Activated CD4-positive, alpha-beta memory T cell treated with anti-CD3 and anti-CD28 coated beads, Interleukin-2, amount 10 ng/mL, durations not matched to agents 7 days and 5 days (primary cell): ENCODE results near the gene BABAM2. TPM values are rescaled to one million over a fixed set of nuclear protein-coding genes. Genes with fewer than 3 reads are reported as not detected.
A peak's percentile ranks its signal among the peaks of the same experiment; 100 is the strongest.
"Not testable (repeated sequence)": the region's sequence is repeated elsewhere in the genome, so short reads cannot be mapped to it uniquely, and the experiment has no call there.

ENCODE experiments used
- CTCF ChIA-PET: fragments of 350-600 bp; sonication (Branson Sonifier 250); formaldehyde crosslinking; loops from one replicate; lab custom pipeline; 2021; ENCODE audit warnings: antibody characterized with exemption, inconsistent platforms; lab: Charles Lee
- POLR2A ChIA-PET: fragments of 350-600 bp; sonication (Branson Sonifier 250); formaldehyde crosslinking; loops from one replicate; lab custom pipeline; 2021; ENCODE audit warnings: antibody characterized with exemption; lab: Charles Lee
- DNase-seq: peaks from one replicate; pipeline ENCODE4 v3.0.0-alpha.2; 2020
- H3K27ac Mint-ChIP-seq: one replicate; pipeline ENCODE4 v1.8.0; 2021; ENCODE audit warnings: mild to moderate bottlenecking, mixed read lengths
- H3K27me3 Mint-ChIP-seq: one replicate; pipeline ENCODE4 v1.8.0; 2021; ENCODE audit warnings: mixed read lengths
- H3K36me3 Mint-ChIP-seq: one replicate; pipeline ENCODE4 v1.8.0; 2021; ENCODE audit warnings: low read depth, mixed read lengths
- H3K4me1 Mint-ChIP-seq: one replicate; pipeline ENCODE4 v1.8.0; 2021; ENCODE audit warnings: mixed read lengths
- H3K4me3 Mint-ChIP-seq: one replicate; pipeline ENCODE4 v1.8.0; 2021; ENCODE audit warnings: mild to moderate bottlenecking, mixed read lengths
- H3K9me3 Mint-ChIP-seq: one replicate; pipeline ENCODE4 v1.8.0; 2021; ENCODE audit warnings: mixed read lengths
- total RNA-seq, 2 experiments: library from RNA; stranded (reverse); gene quantifications; one replicate each; pipeline ENCODE4 v1.2.3, GENCODE V29; 2021

The BABAM2 gene
- total RNA-seq, 2 experiments from 2014 or later, result 51.4 to 56.6 TPM

- Mint-ChIP-seq H3K27ac (no peak overlapping the region), H3K27me3 (no peaks in the 10 kb centered on the region), H3K9me3 (peaks cover 6% of the 10 kb centered on the region), H3K4me3 (no peak overlapping the region), H3K36me3 (peaks cover 41% of the 10 kb centered on the region), H3K4me1 (peaks cover 7% of the 10 kb centered on the region)
- DNase-seq, result no peak
- ChIA-PET CTCF (interaction anchor here (1.3 kb wide), 1 partner anchor 8 kb away, joined by 4 read pairs; no protein-coding TSS in a partner anchor), POLR2A (interaction anchor here (0.8 kb wide), 1 partner anchor 11 kb away, joined by 3 read pairs; no protein-coding TSS in a partner anchor)
These were observed 105.8 kb downstream of the BABAM2 start for GRCh38 chr2:27996156-27996922.

DNA sequence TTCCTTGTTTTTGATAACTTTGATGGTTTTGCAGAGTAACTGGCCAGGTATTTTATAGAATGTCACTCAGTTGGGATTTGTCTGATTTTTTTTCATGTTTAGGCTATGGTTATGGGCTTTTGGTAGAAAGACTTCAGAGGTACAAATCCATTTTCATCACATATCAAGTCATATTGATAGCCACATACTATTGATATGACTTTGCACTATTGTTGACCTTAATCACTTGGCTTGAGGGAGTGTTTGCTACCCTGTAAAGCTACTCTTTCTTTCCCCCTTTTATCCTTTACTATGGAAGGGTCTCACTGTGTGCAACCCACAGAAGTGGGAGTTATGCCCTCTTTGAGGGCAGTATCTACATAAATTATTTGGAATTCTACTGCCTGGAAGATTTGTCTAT is 109.8 kb downstream of the BABAM2 start:
- ChIA-PET CTCF (no interaction called here), POLR2A (interaction anchor here (1.0 kb wide), 1 partner anchor 9 kb away, joined by 3 read pairs; no protein-coding TSS in a partner anchor)
- Mint-ChIP-seq H3K27ac (no peak overlapping the region), H3K4me1 (peaks cover 27% of the 10 kb centered on the region), H3K4me3 (no peak overlapping the region), H3K36me3 (peaks cover 38% of the 10 kb centered on the region), H3K9me3 (peaks cover 8% of the 10 kb centered on the region), H3K27me3 (no peaks in the 10 kb centered on the region)
- no peak for DNase-seq

DNA sequence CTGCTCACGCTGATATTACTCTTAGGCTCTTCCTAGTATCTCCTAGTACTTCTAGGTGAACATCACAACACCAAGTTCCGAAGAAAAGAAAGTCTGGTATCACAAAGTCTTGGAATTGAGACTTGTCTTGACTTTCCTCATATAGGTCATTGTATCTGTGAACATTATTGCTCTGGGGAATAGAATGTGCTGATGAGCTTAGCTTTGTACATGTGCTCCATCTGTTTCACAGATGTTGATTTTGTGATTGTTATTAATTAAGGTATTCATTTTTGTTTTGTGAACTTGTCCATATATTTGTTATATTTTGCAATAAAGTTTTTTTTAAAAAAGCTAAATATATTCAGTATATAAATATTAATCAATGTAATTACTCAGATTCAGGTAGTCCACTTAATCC is 111.7 kb downstream of the BABAM2 start:
- Mint-ChIP-seq H3K36me3 (peaks cover 27% of the 10 kb centered on the region), H3K27me3 (no peaks in the 10 kb centered on the region), H3K4me3 (no peak overlapping the region), H3K4me1 (peaks cover 31% of the 10 kb centered on the region), H3K9me3 (peaks cover 5% of the 10 kb centered on the region), H3K27ac (no peak overlapping the region)
- ChIA-PET POLR2A (interaction anchor here (0.8 to 1.2 kb wide), 2 partner anchors 7 to 99 kb away, joined by 3 to 4 read pairs; no protein-coding TSS in a partner anchor), CTCF (no interaction called here)
- DNase-seq, result no peak

DNA sequence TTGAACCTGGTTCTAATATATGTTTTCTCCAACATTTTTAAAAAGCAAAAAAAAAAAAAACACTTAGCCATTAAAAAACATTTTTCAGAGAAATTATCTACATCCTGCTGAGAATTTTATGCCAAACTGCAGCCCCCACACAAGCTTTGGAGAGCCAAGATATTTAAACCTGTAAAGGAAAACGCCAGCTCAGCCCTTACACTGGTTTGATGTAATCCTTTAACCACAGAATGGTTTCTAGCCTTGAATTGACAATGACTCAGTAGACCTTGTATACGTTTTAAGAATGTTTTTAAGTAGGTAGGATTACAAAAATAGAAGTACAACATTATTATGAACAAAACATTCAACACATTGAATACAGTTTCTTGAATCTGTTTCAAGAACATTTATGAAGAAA is 113.6 kb downstream of the BABAM2 start:
- peaks cover 31% of the 10 kb centered on the region for H3K4me1 Mint-ChIP-seq
- ChIA-PET POLR2A (interaction anchor here (0.6 to 1.3 kb wide), 2 partner anchors 15 to 495 kb away, joined by 3 read pairs; no protein-coding TSS in a partner anchor), CTCF (interaction anchor here (0.7 kb wide), 1 partner anchor 9 kb away, joined by 4 read pairs; no protein-coding TSS in a partner anchor)
- peak; percentile 20 for DNase-seq
- no peak overlapping the region for H3K4me3 Mint-ChIP-seq
- no peaks in the 10 kb centered on the region for H3K27me3 Mint-ChIP-seq
- H3K27ac Mint-ChIP-seq, result peak overlapping the region; percentile 69
- peaks cover 36% of the 10 kb centered on the region for H3K36me3 Mint-ChIP-seq
- peaks cover 5% of the 10 kb centered on the region for H3K9me3 Mint-ChIP-seq

DNA sequence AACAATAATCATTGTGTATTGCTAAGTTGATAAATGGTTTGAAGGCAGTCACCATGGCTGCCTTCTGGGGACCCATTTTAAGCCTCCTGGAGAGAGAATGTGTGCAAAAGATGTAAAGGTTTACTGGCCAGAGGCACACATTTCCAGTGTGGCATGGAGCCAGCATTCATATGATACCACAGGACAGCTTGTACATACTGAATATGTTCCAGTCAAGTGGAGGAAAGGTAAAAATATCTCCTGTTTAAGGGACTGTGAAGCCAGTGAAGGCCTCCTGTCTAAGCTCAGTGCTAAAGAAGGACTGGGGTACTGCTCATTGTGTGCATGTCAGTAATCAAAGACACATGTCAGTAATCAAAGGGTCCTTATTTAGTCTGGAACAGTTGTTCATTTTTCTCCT is 119.2 kb downstream of the BABAM2 start:
- Mint-ChIP-seq H3K4me1 (peaks cover 5% of the 10 kb centered on the region), H3K4me3 (no peak overlapping the region), H3K27me3 (no peaks in the 10 kb centered on the region), H3K9me3 (no peaks in the 10 kb centered on the region), H3K36me3 (peaks cover 14% of the 10 kb centered on the region), H3K27ac (no peak overlapping the region)
- ChIA-PET POLR2A (no interaction called here), CTCF (interaction anchor here (1.6 kb wide), 1 partner anchor 255 kb away, joined by 4 read pairs; no protein-coding TSS in a partner anchor)
- DNase-seq, result no peak

DNA sequence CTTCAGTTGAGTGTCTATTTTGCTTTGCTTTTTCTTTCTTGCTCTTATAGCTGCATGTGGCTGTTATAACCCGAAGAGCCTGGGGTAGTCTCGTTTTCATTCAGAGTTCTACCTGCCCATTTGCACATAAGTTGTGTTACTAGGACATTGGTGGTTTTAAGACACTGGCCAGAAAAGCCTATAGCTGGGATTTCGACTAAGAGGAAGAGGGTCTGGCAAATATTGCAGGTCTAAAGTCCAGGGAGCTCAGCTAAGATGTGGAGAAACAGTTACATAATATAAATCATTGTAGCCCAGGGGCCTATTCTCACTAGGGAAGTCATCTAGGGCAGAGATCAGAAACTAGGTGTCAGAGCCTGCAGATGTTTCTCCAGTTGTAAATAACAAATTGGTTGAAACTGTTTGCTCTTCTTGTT is 120.8 kb downstream of the BABAM2 start:
- DNase-seq, result no peak
- no peak overlapping the region for H3K4me3 Mint-ChIP-seq
- CTCF ChIA-PET, result no interaction called here
- H3K27me3 Mint-ChIP-seq, result no peaks in the 10 kb centered on the region
- H3K4me1 Mint-ChIP-seq, result no peaks in the 10 kb centered on the region
- H3K27ac Mint-ChIP-seq, result no peak overlapping the region
- H3K9me3 Mint-ChIP-seq, result no peaks in the 10 kb centered on the region
- POLR2A ChIA-PET, result no interaction called here
- H3K36me3 Mint-ChIP-seq, result peaks cover 22% of the 10 kb centered on the region

DNA sequence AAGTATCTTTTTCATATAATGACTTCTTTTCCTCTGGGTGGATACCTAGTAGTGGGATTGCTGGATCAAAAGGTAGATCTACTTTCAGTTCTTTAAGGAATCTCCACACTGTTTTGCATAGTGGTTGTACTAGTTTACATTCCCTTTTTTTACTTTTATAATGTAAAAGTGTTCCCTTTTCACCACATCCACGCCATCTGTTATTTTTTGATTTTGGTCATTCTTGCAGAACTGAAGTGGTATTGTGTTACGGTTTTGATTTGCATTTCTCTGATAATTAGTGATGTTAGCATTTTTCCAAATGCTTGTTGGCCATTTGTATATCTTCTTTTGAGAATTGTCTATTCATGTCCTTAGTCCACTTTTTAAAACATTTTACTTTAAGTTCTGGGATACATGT is 127.9 kb downstream of the BABAM2 start:
- H3K4me3 Mint-ChIP-seq, DNase-seq, H3K9me3 Mint-ChIP-seq, POLR2A ChIA-PET, H3K27me3 Mint-ChIP-seq, H3K4me1 Mint-ChIP-seq, CTCF ChIA-PET, H3K27ac Mint-ChIP-seq: not testable (repeated sequence)
- H3K36me3 Mint-ChIP-seq, result peaks cover 32% of the 10 kb centered on the region

GRCh38 chr2:28019521-28019920 is 129.0 kb downstream of the BABAM2 start:
- DNase-seq, H3K27ac Mint-ChIP-seq, H3K9me3 Mint-ChIP-seq, POLR2A ChIA-PET, H3K4me3 Mint-ChIP-seq, H3K4me1 Mint-ChIP-seq, H3K27me3 Mint-ChIP-seq, CTCF ChIA-PET: not testable (repeated sequence)
- peaks cover 35% of the 10 kb centered on the region for H3K36me3 Mint-ChIP-seq

DNA sequence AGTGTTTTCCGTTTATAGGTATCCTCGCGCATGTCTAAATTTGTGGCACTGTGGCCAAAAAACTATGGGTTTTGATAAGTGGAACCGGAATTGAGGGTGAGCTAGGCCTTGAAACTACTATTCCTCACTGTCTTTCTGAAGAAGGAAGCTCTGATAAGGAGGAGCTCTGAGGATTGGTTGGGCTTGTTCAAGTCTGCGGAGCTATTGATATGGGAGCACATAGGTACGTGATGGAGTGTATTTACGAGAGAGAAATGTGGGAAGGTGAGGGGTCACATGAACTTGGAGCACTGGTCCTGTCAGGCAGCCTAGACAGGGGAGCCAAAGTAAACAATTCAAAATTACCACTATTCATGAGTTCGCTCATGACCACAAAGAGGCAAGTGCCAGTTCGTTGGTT is 131.4 kb downstream of the BABAM2 start:
- no peak for DNase-seq
- peaks cover 4% of the 10 kb centered on the region for H3K9me3 Mint-ChIP-seq
- H3K27ac Mint-ChIP-seq, result no peak overlapping the region
- H3K27me3 Mint-ChIP-seq, result no peaks in the 10 kb centered on the region
- H3K4me3 Mint-ChIP-seq, result no peak overlapping the region
- CTCF ChIA-PET, result no interaction called here
- peaks cover 44% of the 10 kb centered on the region for H3K36me3 Mint-ChIP-seq
- H3K4me1 Mint-ChIP-seq, result peaks cover under 1% of the 10 kb centered on the region
- POLR2A ChIA-PET, result no interaction called here

DNA sequence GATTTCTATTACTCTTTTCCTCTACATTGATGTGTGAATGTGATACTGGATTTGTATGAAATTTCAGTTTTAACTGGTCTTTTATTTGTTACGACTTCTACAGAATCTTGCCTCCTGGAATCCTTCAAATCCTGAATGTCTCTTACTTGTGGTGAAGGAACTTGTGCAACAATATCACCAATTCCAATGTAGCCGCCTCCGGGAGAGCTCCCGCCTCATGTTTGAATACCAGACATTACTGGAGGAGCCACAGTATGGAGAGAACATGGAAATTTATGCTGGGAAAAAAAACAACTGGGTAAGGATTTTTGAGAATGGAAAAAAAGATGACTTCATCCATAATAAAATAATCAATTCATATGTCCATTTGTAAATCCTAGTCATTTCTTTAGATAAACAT is 134.6 kb downstream of the BABAM2 start:
- peaks cover 4% of the 10 kb centered on the region for H3K4me1 Mint-ChIP-seq

GRCh38 chr2:28026230-28026629 is 135.7 kb downstream of the BABAM2 start:
- H3K9me3 Mint-ChIP-seq, H3K27ac Mint-ChIP-seq, CTCF ChIA-PET, H3K27me3 Mint-ChIP-seq, POLR2A ChIA-PET, H3K4me1 Mint-ChIP-seq, DNase-seq, H3K4me3 Mint-ChIP-seq: not testable (repeated sequence)
- peaks cover 44% of the 10 kb centered on the region for H3K36me3 Mint-ChIP-seq

More for the DNA sequence above, 134.6 kb downstream of the BABAM2 start:
- no peak for DNase-seq
- POLR2A ChIA-PET, result no interaction called here
- Mint-ChIP-seq H3K36me3 (peaks cover 44% of the 10 kb centered on the region), H3K27me3 (no peaks in the 10 kb centered on the region), H3K4me3 (no peak overlapping the region), H3K27ac (no peak overlapping the region), H3K9me3 (peaks cover 2% of the 10 kb centered on the region)
- CTCF ChIA-PET, result no interaction called here

GRCh38 chr2:28028025-28028424 is 137.5 kb downstream of the BABAM2 start:
- peaks cover 38% of the 10 kb centered on the region for H3K36me3 Mint-ChIP-seq
- peaks cover 5% of the 10 kb centered on the region for H3K4me1 Mint-ChIP-seq
- ChIA-PET POLR2A (no interaction called here), CTCF (no interaction called here)
- no peak overlapping the region for H3K4me3 Mint-ChIP-seq
- no peak for DNase-seq
- H3K27ac Mint-ChIP-seq, result no peak overlapping the region
- peaks cover 2% of the 10 kb centered on the region for H3K9me3 Mint-ChIP-seq
- H3K27me3 Mint-ChIP-seq, result no peaks in the 10 kb centered on the region

GRCh38 chr2:28030600-28030999 is 140.1 kb downstream of the BABAM2 start:
- DNase-seq, result no peak
- Mint-ChIP-seq H3K27ac (no peak overlapping the region), H3K36me3 (peaks cover 27% of the 10 kb centered on the region), H3K4me1 (peaks cover 5% of the 10 kb centered on the region), H3K9me3 (peaks cover 2% of the 10 kb centered on the region), H3K4me3 (no peak overlapping the region), H3K27me3 (no peaks in the 10 kb centered on the region)
- CTCF ChIA-PET, result interaction anchor here (0.7 kb wide), 1 partner anchor 326 kb away, joined by 3 read pairs; no protein-coding TSS in a partner anchor
- POLR2A ChIA-PET, result interaction anchor here (1.0 kb wide), 1 partner anchor 68 kb away, joined by 3 read pairs; no protein-coding TSS in a partner anchor
